ENCODE results near the gene KLHL35. TPM values are rescaled to one million over a fixed set of nuclear protein-coding genes. Genes with fewer than 3 reads are reported as not detected.

Gene KLHL35
- total and polyA plus RNA-seq, 2 experiments from 2014 or later, result 0.10 to 0.28 TPM

Small RNA genes within 50 kb of the gene (small RNA-seq; reads per million reads assigned to genes)
- not detected for gene SNORD15A (ENCODE audit: low replicate concordance)
- 10.5 reads per million, percentile 96 among the genes with 10 or more reads in this experiment for gene SNORD15B (ENCODE audit: low replicate concordance)

Other genes with a start within 250 kb of the KLHL35 start
- 0.16 and 0.21 TPM in 2 replicates for gene TPBGL, start 192.4 kb downstream of the KLHL35 start, total RNA-seq (2014; rRNA removed; shearing (Covaris generic))
- 0.08 and 0.40 TPM in 2 replicates for gene TPBGL, start 192.4 kb downstream of the KLHL35 start, polyA plus RNA-seq (2016; fragmentation: Nextera tagmentation; extraction: Ambion mirVana)
- gene ARRB1, start 81.5 kb downstream of the KLHL35 start, total RNA-seq (2014; rRNA removed; shearing (Covaris generic)), result 11.1 and 17.0 TPM in 2 replicates
- 5.8 and 6.3 TPM in 2 replicates for gene ARRB1, start 81.5 kb downstream of the KLHL35 start, polyA plus RNA-seq (2016; fragmentation: Nextera tagmentation; extraction: Ambion mirVana)
- 1,200 and 1,745 TPM in 2 replicates for gene RPS3, start 33.7 kb downstream of the KLHL35 start, total RNA-seq (2014; rRNA removed; shearing (Covaris generic))
- 2,793 and 2,848 TPM in 2 replicates for gene RPS3, start 33.7 kb downstream of the KLHL35 start, polyA plus RNA-seq (2016; fragmentation: Nextera tagmentation; extraction: Ambion mirVana)
- gene GDPD5, start 92.7 kb upstream of the KLHL35 start, total RNA-seq (2014; rRNA removed; shearing (Covaris generic)), result 3.3 and 4.9 TPM in 2 replicates
- gene GDPD5, start 92.7 kb upstream of the KLHL35 start, polyA plus RNA-seq (2016; fragmentation: Nextera tagmentation; extraction: Ambion mirVana), result 1.6 and 1.7 TPM in 2 replicates
- 1,217 and 1,375 TPM in 2 replicates for gene SERPINH1, start 129.1 kb upstream of the KLHL35 start, total RNA-seq (2014; rRNA removed; shearing (Covaris generic))
- 238 and 269 TPM in 2 replicates for gene SERPINH1, start 129.1 kb upstream of the KLHL35 start, polyA plus RNA-seq (2016; fragmentation: Nextera tagmentation; extraction: Ambion mirVana)
- gene MAP6, start 235.8 kb upstream of the KLHL35 start, total RNA-seq (2014; rRNA removed; shearing (Covaris generic)), result 0.50 and 1.2 TPM in 2 replicates
- 0.16 and 0.31 TPM in 2 replicates for gene MAP6, start 235.8 kb upstream of the KLHL35 start, polyA plus RNA-seq (2016; fragmentation: Nextera tagmentation; extraction: Ambion mirVana)

Data from GM23338 (cell line).